ENCODE measurements around the gene RAB8A. TPM values are rescaled to one million over a fixed set of nuclear protein-coding genes. Genes with fewer than 3 reads are reported as not detected.

RAB8A gene
- total and polyA plus RNA-seq, 2 of the 8 experiments (the other 6 are each of a cell fraction or from before 2014, with no cell fraction given): 65.8 to 97.0 TPM

DNA sequence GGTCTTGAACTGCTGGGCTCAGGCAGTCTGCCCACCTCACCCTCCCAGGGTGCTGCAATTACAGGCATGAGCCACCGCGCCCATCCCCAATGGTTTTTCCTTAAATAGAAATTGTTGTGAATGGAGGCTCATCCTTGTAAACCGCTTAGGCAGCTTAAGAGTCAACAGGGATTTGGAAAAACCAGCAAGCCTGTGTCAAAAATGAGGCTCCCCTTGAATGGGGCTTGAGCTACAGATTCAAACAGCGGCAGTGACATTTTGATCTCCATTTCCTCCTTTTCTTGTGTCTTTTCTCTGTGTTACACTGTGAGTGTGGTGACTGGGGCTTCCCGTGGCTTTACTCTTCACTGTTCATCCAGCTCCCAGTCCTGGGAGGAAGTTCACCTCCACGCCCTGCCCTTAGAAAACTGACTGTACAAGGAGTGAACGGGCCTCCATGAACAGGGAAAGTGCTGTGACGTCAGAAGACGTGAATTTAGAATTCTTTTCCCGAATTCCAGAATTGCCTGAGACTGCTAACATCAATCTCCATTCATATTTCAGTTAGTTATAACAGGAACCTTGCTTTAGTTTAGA is 15.3 kb upstream of the RAB8A start (continued):
- TF ChIP-seq, protein P1, sequence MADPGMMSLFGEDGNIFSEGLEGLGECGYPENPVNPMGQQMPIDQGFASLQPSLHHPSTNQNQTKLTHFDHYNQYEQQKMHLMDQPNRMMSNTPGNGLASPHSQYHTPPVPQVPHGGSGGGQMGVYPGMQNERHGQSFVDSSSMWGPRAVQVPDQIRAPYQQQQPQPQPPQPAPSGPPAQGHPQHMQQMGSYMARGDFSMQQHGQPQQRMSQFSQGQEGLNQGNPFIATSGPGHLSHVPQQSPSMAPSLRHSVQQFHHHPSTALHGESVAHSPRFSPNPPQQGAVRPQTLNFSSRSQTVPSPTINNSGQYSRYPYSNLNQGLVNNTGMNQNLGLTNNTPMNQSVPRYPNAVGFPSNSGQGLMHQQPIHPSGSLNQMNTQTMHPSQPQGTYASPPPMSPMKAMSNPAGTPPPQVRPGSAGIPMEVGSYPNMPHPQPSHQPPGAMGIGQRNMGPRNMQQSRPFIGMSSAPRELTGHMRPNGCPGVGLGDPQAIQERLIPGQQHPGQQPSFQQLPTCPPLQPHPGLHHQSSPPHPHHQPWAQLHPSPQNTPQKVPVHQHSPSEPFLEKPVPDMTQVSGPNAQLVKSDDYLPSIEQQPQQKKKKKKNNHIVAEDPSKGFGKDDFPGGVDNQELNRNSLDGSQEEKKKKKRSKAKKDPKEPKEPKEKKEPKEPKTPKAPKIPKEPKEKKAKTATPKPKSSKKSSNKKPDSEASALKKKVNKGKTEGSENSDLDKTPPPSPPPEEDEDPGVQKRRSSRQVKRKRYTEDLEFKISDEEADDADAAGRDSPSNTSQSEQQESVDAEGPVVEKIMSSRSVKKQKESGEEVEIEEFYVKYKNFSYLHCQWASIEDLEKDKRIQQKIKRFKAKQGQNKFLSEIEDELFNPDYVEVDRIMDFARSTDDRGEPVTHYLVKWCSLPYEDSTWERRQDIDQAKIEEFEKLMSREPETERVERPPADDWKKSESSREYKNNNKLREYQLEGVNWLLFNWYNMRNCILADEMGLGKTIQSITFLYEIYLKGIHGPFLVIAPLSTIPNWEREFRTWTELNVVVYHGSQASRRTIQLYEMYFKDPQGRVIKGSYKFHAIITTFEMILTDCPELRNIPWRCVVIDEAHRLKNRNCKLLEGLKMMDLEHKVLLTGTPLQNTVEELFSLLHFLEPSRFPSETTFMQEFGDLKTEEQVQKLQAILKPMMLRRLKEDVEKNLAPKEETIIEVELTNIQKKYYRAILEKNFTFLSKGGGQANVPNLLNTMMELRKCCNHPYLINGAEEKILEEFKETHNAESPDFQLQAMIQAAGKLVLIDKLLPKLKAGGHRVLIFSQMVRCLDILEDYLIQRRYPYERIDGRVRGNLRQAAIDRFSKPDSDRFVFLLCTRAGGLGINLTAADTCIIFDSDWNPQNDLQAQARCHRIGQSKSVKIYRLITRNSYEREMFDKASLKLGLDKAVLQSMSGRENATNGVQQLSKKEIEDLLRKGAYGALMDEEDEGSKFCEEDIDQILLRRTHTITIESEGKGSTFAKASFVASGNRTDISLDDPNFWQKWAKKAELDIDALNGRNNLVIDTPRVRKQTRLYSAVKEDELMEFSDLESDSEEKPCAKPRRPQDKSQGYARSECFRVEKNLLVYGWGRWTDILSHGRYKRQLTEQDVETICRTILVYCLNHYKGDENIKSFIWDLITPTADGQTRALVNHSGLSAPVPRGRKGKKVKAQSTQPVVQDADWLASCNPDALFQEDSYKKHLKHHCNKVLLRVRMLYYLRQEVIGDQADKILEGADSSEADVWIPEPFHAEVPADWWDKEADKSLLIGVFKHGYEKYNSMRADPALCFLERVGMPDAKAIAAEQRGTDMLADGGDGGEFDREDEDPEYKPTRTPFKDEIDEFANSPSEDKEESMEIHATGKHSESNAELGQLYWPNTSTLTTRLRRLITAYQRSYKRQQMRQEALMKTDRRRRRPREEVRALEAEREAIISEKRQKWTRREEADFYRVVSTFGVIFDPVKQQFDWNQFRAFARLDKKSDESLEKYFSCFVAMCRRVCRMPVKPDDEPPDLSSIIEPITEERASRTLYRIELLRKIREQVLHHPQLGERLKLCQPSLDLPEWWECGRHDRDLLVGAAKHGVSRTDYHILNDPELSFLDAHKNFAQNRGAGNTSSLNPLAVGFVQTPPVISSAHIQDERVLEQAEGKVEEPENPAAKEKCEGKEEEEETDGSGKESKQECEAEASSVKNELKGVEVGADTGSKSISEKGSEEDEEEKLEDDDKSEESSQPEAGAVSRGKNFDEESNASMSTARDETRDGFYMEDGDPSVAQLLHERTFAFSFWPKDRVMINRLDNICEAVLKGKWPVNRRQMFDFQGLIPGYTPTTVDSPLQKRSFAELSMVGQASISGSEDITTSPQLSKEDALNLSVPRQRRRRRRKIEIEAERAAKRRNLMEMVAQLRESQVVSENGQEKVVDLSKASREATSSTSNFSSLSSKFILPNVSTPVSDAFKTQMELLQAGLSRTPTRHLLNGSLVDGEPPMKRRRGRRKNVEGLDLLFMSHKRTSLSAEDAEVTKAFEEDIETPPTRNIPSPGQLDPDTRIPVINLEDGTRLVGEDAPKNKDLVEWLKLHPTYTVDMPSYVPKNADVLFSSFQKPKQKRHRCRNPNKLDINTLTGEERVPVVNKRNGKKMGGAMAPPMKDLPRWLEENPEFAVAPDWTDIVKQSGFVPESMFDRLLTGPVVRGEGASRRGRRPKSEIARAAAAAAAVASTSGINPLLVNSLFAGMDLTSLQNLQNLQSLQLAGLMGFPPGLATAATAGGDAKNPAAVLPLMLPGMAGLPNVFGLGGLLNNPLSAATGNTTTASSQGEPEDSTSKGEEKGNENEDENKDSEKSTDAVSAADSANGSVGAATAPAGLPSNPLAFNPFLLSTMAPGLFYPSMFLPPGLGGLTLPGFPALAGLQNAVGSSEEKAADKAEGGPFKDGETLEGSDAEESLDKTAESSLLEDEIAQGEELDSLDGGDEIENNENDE (IDR thresholded peaks at IDR 0.05; ENCODE audit: insufficient replicate concordance, low read length): no peak
- no peak for TF ChIP-seq SP2 (IDR thresholded peaks at IDR 0.05; ENCODE audit: low read length)
- TF ChIP-seq, protein P2, sequence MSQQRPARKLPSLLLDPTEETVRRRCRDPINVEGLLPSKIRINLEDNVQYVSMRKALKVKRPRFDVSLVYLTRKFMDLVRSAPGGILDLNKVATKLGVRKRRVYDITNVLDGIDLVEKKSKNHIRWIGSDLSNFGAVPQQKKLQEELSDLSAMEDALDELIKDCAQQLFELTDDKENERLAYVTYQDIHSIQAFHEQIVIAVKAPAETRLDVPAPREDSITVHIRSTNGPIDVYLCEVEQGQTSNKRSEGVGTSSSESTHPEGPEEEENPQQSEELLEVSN (IDR thresholded peaks at IDR 0.05): no peak

Measured in H1 (cell line).